Midbrain (tissue), 1 donor: ENCODE measurements around the gene SIDT2.

Experiments
- DNase-seq: peaks from one replicate; lab custom pipeline; 2025; lab: John Stamatoyannopoulos, UW

The SIDT2 gene

DNA sequence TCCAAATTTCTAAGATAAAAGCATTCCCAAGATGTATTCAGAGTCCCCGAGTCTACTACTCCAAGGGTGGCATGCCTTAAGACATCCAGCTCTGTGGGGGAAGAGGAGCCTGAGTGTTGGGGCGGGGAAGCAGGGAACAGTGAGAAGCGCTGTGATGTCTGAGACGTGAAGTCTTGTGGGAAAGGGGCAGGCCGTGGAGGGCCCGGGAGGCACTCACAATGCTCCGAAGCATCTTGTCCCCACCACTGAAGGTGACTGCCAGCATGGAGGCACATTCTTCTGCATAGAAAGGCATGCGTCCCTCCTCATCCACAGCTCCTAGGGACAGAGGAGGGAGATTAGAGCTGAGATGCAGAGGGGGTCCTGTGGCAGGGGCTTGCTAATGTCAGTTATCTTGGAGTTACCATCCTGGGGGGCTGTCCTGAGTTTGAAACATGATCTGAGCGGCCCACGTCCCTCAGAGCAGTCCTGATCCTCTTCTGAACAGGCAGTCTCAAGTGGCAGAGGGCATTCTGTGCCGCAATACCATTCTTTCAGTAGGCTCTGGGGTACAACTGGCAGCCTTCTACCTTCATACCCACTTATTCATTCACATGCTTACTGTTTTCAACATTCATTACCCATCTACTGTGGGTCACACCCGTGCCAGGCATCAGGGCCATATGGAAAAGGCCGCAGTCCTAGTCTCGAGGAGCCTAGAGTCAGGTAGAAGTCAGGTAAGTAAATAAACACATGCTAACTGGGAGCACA lies 44.6 kb downstream of the SIDT2 start:
- no peak for DNase-seq

GRCh38 chr11:117223741-117224689 lies 45.5 kb downstream of the SIDT2 start:
- no peak for DNase-seq

DNA sequence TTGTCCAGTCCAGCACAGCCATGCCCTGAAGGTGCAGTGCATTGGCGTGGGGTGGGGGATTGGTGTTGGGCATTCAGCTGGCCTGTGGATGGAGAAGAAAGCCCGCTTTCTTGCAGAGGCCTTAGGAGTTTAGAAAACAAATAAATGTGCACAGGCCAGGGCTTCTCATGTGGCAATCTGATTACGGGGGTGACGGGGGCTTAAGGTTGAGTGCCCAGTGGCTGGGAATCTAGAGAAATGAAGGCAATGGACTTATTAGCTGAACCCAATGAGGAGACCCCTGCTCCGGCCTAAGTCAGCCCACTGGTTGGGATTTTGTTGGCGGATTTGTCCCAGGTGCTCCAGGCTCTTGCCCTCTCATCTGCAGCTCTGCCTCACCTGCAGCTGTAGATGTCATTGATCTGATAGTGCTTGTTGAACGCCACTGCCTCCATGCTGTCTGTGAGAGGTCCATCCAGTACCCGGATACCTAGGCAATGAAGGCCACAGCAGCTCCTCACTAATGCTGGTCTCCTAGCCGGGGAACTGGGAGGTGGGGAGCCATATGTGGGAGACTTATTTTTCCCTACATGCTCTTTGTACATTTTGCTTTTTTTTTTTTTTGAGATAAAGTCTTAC lies 47.1 kb downstream of the SIDT2 start:
- no peak for DNase-seq

GRCh38 chr11:117226388-117227385 lies 48.1 kb downstream of the SIDT2 start:
- peak; percentile 83 for DNase-seq

- DNase-seq: no peak
Observed at GRCh38 chr11:117228091-117228490, 49.5 kb downstream of the SIDT2 start.

- no peak for DNase-seq
Observed at GRCh38 chr11:117229411-117229810, 50.9 kb downstream of the SIDT2 start.

DNA sequence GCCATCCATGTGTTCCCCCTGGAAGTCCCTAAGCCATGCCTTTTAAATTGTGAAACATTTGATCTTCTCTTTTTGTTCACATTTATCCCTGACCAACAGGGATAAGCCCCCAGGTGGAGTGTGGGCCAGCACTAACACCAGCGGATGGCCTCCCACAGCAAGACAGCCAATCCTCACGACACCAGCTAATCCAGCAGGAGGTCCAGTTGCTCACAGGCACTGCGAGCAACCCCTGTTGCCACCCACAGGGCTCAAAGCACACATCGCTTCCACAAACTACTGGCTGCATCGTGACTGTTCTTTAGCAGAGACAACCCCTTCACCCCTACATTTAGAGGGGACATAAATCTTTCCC lies 51.4 kb downstream of the SIDT2 start:
- no peak for DNase-seq

GRCh38 chr11:117230286-117230961 lies 51.9 kb downstream of the SIDT2 start:
- no peak for DNase-seq

DNA sequence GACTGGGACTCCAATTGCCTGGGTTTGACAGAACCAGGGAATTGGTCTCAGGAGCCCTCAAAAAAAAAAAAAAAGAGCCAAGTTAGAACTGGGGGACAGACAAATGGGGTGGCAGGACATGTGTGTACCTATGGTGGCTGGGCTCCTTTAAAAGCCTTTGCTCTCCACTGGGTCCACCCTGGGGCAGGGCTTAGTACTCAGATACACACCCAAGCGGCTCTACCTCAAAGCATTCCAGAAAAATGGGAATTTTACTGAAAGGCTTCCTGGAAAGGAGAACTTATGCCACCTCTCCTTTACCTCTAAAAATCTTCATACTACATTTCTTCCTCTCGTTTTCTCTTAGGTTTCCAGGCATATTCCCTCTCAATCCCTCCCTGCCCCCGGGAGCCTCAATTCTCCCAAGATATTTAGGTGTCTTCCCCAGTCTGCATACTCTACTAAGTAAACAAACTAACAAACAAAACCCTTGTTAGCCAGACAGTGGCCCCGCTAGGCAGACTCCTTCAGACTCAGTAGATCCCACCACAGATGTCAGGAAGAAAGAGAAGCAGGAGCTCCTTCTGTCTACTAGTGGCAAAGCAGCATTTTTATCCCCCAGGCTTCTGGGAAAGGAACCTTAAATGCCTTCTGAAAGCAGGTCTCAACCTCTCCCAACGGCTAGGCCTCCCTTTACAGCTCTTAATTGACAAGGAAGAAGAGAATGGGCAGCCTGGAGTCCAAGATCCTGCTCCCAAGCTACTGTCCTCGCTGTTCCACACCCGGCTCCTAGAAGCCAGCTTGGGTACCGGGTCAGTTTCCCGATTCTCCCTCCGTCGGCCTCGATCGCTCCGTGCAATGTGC lies 52.7 kb downstream of the SIDT2 start:
- no peak for DNase-seq

DNA sequence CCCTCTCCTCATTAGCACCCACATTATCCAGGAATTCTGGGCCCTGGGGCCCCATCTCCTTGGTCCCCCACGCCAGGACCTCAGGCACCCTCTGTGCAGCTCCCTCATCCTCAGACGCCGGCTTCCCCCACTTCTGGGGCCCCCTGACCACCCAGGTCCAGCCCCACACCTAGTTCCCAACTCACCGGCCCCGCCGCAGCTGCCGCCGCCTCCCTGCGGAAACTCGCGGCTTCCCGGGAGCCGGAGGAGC lies 53.2 kb downstream of the SIDT2 start, which contains the start of gene PCSK7:
PCSK7 (minus strand) TSS at position 232 of the 250 bp plus-strand sequence. CDS start 2,229 bp downstream, outside the sequence.
- no peak for DNase-seq

DNA sequence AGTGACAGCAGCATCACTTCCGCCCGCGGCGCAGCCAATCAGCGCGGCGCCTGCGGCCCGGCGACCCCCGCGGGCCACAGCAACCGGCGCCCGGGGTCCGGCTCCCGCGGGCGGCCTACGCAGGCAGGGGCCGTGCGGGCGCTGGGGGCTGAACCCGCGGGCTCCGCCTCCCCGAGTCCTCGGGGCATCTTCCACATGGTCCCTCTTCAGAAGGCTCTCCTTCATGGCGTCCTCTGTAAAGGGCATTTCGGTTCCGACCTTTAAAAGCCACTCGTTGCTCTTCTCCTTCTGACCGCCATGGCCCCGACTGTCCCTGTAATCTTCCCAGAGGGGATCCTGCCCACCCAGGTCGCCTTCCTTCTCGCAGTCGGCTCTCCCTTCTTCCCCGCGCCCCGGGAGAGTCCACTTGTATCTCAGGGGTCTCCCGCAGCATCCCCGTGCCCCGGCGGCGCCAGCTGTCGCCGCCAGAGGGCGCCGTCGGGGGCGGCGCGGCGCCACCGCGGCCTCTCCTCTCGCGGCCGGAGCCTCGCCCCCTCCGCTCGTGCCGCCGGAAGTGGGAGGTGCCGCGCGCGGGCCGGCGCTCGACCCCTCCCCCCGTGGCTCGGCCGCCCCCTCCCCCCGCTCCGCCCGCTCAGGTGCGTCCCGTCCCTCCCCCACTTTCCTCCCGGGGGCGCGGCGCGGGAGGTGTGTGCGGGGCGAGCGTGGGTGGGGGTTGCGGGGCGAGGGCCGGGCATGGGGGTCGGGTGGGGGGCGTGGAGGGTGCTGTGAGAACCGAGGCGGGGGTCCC lies 53.7 kb downstream of the SIDT2 start, which contains the start of gene RNF214:
RNF214 (plus strand) TSS at position 580 of the 787 bp plus-strand sequence. CDS start 1,602 bp downstream, outside the sequence.
- DNase-seq: peak; percentile 84

DNA sequence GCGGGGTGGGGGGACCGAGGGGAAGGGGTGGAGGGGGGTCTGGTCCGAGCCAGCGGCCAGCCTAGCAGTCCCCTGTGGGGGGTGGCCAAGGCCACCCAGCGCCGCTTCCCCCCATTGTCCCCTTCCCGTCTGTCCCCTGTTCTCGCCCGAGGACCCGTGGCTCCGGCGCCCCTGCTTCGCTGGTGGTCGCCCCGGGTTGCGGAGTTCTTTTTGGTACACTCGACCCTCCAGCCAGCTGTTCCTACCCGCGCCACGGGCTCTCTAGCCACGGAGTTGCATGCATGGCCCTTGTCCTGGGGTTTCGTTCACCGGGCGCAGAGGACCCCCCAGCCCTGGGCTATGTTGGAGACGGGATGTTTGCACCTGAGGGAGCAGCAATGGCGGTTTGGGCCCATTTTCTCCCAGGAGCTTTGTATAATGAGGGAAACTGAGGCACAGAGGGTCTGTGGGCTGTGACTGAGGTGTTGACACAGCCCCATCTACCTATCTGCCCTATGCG lies 54.4 kb downstream of the SIDT2 start:
- no peak for DNase-seq

DNA sequence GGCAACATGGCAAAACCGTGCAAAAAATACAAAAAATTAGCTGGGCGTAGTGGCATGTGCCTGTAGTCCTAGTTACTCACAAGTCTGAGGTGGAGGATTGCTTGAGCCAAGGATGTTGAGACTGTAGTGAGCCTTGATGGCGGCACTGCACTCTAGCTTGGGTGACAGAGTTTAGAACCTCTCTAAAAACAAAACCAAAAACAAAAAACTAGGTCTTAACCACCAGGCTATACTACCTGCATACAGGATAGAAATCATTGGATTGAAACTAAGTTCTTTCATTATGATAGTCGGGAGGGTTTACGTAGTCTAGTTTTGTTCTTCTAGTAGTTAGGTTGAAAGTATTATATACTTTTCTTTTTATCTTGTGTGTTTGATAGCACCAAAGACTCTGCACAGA lies 59.7 kb downstream of the SIDT2 start:
- DNase-seq: no peak

GRCh38 chr11:117239295-117239694 lies 60.8 kb downstream of the SIDT2 start:
- no peak for DNase-seq
